Spleen (tissue), 11 donors: ENCODE measurements around the gene CHMP4B. TPM values are rescaled to one million over a fixed set of nuclear protein-coding genes. Genes with fewer than 3 reads are reported as not detected.
A peak's percentile ranks its signal among the peaks of the same experiment; 100 is the strongest.

Experiments used
- DNase-seq: peaks from one replicate; pipeline ENCODE4 v3.0.0-alpha.2; 2020
- H3K27ac ChIP-seq, 8 donors: fragments of 200-600 bp; sonication (generic) in 7 of 8; 1 replicate in 4 of 8; 2 replicates in 4 of 8; pipeline versions ENCODE4 v1.5.0 to v1.8.0; 2016 to 2021; ENCODE audit warnings: inconsistent platforms in 4 of 8, mild to moderate bottlenecking in 4 of 8, moderate library complexity in 1 of 8
- H3K27me3 ChIP-seq, 7 donors: fragments of 200-600 bp; sonication (generic) in 6 of 7; replicated peaks in 1 of 7; 1 replicate in 4 of 7; 2 replicates in 3 of 7; pipeline versions ENCODE4 v1.5.0 to v1.8.0; 2016 to 2021; ENCODE audit warnings: inconsistent platforms in 3 of 7, mild to moderate bottlenecking in 1 of 7
- H3K36me3 ChIP-seq, 6 donors: fragments of 200-600 bp; sonication (generic) in 5 of 6; 1 replicate in 4 of 6; 2 replicates in 2 of 6; pipeline versions ENCODE4 v1.5.0 to v1.8.0; 2016 to 2021; ENCODE audit warnings: inconsistent platforms in 2 of 6
- H3K4me1 ChIP-seq, 6 donors: fragments of 200-600 bp; sonication (generic) in 5 of 6; 1 replicate in 3 of 6; 2 replicates in 3 of 6; pipeline versions ENCODE4 v1.5.0 to v1.8.0; 2016 to 2021; ENCODE audit warnings: inconsistent platforms in 3 of 6
- H3K4me3 ChIP-seq, 8 donors: fragments of 200-600 bp; sonication (generic) in 7 of 8; 1 replicate in 4 of 8; 2 replicates in 4 of 8; pipeline versions ENCODE4 v1.5.0 to v1.8.0; 2016 to 2021; ENCODE audit warnings: inconsistent platforms in 4 of 8, mild to moderate bottlenecking in 4 of 8, moderate library complexity in 2 of 8
- H3K9me3 ChIP-seq, 8 donors: fragments of 200-600 bp; sonication (generic) in 7 of 8; 1 replicate in 4 of 8; 2 replicates in 4 of 8; pipeline versions ENCODE4 v1.5.0 to v1.8.0; 2016 to 2021; ENCODE audit warnings: inconsistent platforms in 4 of 8
- POLR2A ChIP-seq, 3 donors: fragments of 450-650 bp; IDR thresholded peaks; one replicate each; pipeline ENCODE4 v1.5.1; 2017; ENCODE audit warnings: antibody characterized with exemption in 3 of 3, mild to moderate bottlenecking in 1 of 3
- POLR2AphosphoS5 ChIP-seq, 3 donors: sonication (generic); formaldehyde crosslinking; IDR thresholded peaks; one replicate each; pipeline ENCODE4 v1.5.1; 2017; ENCODE audit warnings: antibody characterized with exemption in 3 of 3
- WGBS, 5 donors: extraction: QIAGEN DNeasy Blood & Tissue Kit in 3 of 5; methylation state at CpG; one replicate each; pipeline versions ENCODE4 v1.1.5 to v1.1.7; 2013 to 2018; 5-methylcytosine and 5-hydroxymethylcytosine counted together
- intact Hi-C: fragments of 100-400 bp; cut with DNase I; formaldehyde crosslinking; loops from one replicate; pipeline ENCODE4 v1.15.0; 2023; ENCODE audit warnings: low total_unique reads
- polyA plus RNA-seq, 3 donors: library from polyadenylated mRNA; stranded (reverse); fragments of 200-250 nt; gene quantifications; one replicate each; pipeline ENCODE4 v1.2.1, GENCODE V29; 2013
- total RNA-seq, 7 donors: library from RNA; depleted of rRNA in 3 of 7; stranded (reverse); fragments of >200 nt in 3 of 7; fragmentation: NEBNext Ultra II Directional in 4 of 7; extraction: Animal tissue kit (Norgen Biotek cat#: 25700) in 4 of 7; gene quantifications; one replicate each; pipeline versions ENCODE4 v1.1.0 to v1.2.1, GENCODE V29; 2016 to 2021
- TF ChIP-seq, protein P1 (sequence below), 11 experiments: fragments of 200-600 bp in 7 of 11; fragments of 450-650 bp in 4 of 11; sonication (generic) in 4 of 11; IDR thresholded peaks in 8 of 11; conservative IDR thresholded peaks in 3 of 11; 1 replicate in 7 of 11; 2 replicates in 4 of 11; pipeline versions ENCODE4 v1.4.0 to v1.8.0; 2016 to 2021; ENCODE audit warnings: antibody characterized with exemption in 11 of 11, inconsistent platforms in 4 of 11, mild to moderate bottlenecking in 1 of 11
- donor health status: healthy with polysubstance abuse.
- donor health status: DM: no; HTN: no; CAD: no; lungs with moderate emphysema.
- donor health status: DM: no; HTN: no; CAD: no.
- donor health status: Bipolar disorder and iron deficiency.
- donor health status: healthy.
- donor health status: DM: no; HTN: no; CAD: no.
- donor health status: DM: yes; HTN: yes; CAD: no.

CHMP4B gene
- total and polyA plus RNA-seq, 10 donors = 44.9 to 118 (median 74.7) TPM

GRCh38 chr20:33836277-33836676, 25.1 kb downstream of the CHMP4B start:
- H3K4me1 ChIP-seq = peaks cover 29 to 98% (median 77%) of the 10 kb centered on the region in 6 donors
- H3K27me3 ChIP-seq = no peaks in the 10 kb centered on the region
- H3K36me3 ChIP-seq = peaks cover 0 to 49% (median 0%) of the 10 kb centered on the region in 6 donors
- DNase-seq = no peak
- WGBS, 5 donors = 79 to 91% (median 88%) methylated on average over 2 of the region's 2 CpGs
- no peaks in the 10 kb centered on the region for H3K9me3 ChIP-seq
- no peak overlapping the region for H3K4me3 ChIP-seq
- intact Hi-C loops = loop anchor here (10.0 kb wide), 1 partner anchor 101 kb away; the partner anchor contains the start of gene ZNF341
- TF ChIP-seq POLR2A (IDR thresholded peaks at IDR 0.05) (no peak), POLR2AphosphoS5 (IDR thresholded peaks at IDR 0.05) (no peak)
- TF ChIP-seq, protein P1, sequence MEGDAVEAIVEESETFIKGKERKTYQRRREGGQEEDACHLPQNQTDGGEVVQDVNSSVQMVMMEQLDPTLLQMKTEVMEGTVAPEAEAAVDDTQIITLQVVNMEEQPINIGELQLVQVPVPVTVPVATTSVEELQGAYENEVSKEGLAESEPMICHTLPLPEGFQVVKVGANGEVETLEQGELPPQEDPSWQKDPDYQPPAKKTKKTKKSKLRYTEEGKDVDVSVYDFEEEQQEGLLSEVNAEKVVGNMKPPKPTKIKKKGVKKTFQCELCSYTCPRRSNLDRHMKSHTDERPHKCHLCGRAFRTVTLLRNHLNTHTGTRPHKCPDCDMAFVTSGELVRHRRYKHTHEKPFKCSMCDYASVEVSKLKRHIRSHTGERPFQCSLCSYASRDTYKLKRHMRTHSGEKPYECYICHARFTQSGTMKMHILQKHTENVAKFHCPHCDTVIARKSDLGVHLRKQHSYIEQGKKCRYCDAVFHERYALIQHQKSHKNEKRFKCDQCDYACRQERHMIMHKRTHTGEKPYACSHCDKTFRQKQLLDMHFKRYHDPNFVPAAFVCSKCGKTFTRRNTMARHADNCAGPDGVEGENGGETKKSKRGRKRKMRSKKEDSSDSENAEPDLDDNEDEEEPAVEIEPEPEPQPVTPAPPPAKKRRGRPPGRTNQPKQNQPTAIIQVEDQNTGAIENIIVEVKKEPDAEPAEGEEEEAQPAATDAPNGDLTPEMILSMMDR (IDR thresholded peaks at IDR 0.05 in 8 of 11, conservative IDR thresholded peaks at IDR 0.05 in 3 of 11) = no peak
- no peak overlapping the region for H3K27ac ChIP-seq

- peak overlapping the region in 3 of 8 donors; percentile 3 to 42 (median 3) for H3K27ac ChIP-seq
- H3K9me3 ChIP-seq = no peaks in the 10 kb centered on the region
- WGBS, 5 donors = 81 to 88% (median 84%) methylated on average over 5 of the region's 5 CpGs
- DNase-seq = no peak
- no peak overlapping the region for H3K4me3 ChIP-seq
- intact Hi-C loops = loop anchor here (10.0 kb wide), 1 partner anchor 102 kb away; the partner anchor contains the start of gene ZNF341
- H3K36me3 ChIP-seq = peaks cover 0 to 39% (median 0%) of the 10 kb centered on the region in 6 donors
- TF ChIP-seq POLR2A (IDR thresholded peaks at IDR 0.05) = no peak
- H3K4me1 ChIP-seq = peaks cover 32 to 98% (median 78%) of the 10 kb centered on the region in 6 donors
- no peaks in the 10 kb centered on the region for H3K27me3 ChIP-seq
Observed at GRCh38 chr20:33837096-33837830, 26.1 kb downstream of the CHMP4B start.

DNA sequence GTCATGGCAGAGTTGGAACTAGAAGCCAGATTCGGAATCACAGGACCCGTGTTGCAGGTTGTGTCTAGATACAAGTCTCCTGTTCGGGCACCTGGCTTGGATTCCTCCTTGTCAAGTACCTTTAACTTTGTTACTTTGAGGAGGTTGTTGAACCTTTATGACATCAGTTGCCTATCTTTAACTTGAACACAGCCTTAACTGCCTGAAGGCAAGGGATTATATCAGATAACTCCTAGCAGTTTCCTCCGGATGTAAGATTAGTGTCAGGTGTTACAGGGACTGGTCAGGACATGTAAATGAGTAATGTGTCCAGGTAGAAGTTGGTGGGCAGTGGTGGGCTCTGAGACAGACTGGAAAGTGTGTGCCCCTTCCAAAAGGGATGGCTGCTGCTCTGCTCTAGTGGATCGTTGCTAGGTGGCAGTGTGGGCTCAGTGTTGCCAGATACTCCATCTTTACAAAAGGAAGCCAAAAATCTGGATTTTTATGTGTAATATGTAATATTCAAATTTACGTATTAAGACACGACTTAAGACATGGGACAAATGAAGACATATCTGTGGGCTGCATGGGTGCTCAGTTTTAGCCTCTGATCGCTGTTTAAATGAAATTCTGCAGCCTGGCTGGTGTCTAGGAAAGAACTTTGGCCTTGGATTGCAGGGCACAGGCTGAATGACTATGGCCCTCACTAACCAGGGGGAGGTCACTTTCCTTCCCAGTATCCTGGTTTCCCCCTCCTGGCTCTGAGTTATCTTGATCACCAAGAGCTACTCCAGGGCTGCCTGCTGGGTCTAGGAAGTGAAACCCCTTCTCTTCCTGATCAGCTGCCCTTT, 27.1 kb downstream of the CHMP4B start:
- Histone ChIP-seq H3K27me3 (no peaks in the 10 kb centered on the region), H3K4me1 (peaks cover 32 to 98% (median 81%) of the 10 kb centered on the region in 6 donors), H3K36me3 (peaks cover 0 to 29% (median 0%) of the 10 kb centered on the region in 6 donors), H3K27ac (peak overlapping the region in 6 of 8 donors; percentile 33 to 46 (median 42)), H3K9me3 (no peaks in the 10 kb centered on the region), H3K4me3 (no peak overlapping the region)
- WGBS, 5 donors = 70 to 83% (median 73%) methylated on average over 8 of the region's 8 CpGs
- no peak for DNase-seq
- intact Hi-C loops = loop anchor here (10.0 kb wide), 1 partner anchor 103 kb away; the partner anchor contains the start of gene ZNF341
- TF ChIP-seq POLR2A (IDR thresholded peaks at IDR 0.05) (no peak), POLR2AphosphoS5 (IDR thresholded peaks at IDR 0.05) (no peak)
- TF ChIP-seq, protein P1 (IDR thresholded peaks at IDR 0.05 in 8 of 11, conservative IDR thresholded peaks at IDR 0.05 in 3 of 11) = no peak

DNA sequence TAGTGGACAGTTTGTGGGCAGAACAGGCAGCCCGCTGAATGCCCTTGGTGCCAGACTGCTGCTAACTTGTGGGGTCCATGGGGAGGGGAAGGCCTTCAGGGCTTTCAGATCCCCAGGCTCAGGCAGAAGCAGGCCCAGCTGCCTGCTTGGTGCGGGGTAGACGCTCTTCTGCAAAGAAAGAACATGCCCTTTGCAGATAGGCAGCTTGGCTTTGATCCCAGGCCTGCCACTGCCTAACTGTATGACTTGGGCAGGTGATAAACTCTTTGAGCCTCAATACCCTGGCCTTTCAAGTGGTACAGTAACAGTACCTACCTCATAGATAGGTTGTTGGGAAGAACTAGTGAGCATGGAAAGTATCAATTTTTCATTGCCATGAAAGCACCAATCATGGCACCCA, 28.4 kb downstream of the CHMP4B start:
- peaks cover 0 to 19% (median 0%) of the 10 kb centered on the region in 6 donors for H3K36me3 ChIP-seq
- peaks cover 38 to 98% (median 86%) of the 10 kb centered on the region in 6 donors for H3K4me1 ChIP-seq
- H3K27me3 ChIP-seq = no peaks in the 10 kb centered on the region
- no peak overlapping the region for H3K4me3 ChIP-seq
- DNase-seq = no peak
- no peak overlapping the region for H3K27ac ChIP-seq
- TF ChIP-seq POLR2A (IDR thresholded peaks at IDR 0.05) = no peak
- TF ChIP-seq, protein P1 (IDR thresholded peaks at IDR 0.05 in 8 of 11, conservative IDR thresholded peaks at IDR 0.05 in 3 of 11) = no peak
- TF ChIP-seq POLR2AphosphoS5 (IDR thresholded peaks at IDR 0.05) = no peak
- WGBS, 5 donors = 84 to 94% (median 88%) methylated on average over 3 of the region's 3 CpGs
- no peaks in the 10 kb centered on the region for H3K9me3 ChIP-seq
- intact Hi-C loops = loop anchor here (10.0 kb wide), 1 partner anchor 105 kb away; the partner anchor contains the start of gene ZNF341
